HepG2 (cell line): Measurements from ENCODE around the gene MARF1. TPM values are rescaled to one million over a fixed set of nuclear protein-coding genes. Genes with fewer than 3 reads are reported as not detected.

Experiments
- ATAC-seq: fragments of 200-7000 bp; cut with Tn5 transposase; 3 replicates; pipeline ENCODE4 v1.9.1; 2020; ENCODE audit warnings: mild to moderate bottlenecking, moderate library complexity
- BruUV-seq: library from RNA; stranded (reverse); fragments of 400-500 nt; replicated peaks from 2 replicates; lab custom pipeline; 2021; lab: Mats Ljungman, UMichigan
- CTCF ChIA-PET: fragments of 300-600 bp; formaldehyde crosslinking; extraction: SDS; loops from one replicate; lab custom pipeline; 2021; ENCODE audit warnings: low total read pairs, inconsistent platforms, low intra/inter-chr PET ratio; lab: Yijun Ruan, JAX
- POLR2A ChIA-PET: fragments of 350-600 bp; sonication (Branson Sonifier 250); formaldehyde crosslinking; loops from one replicate; lab custom pipeline; 2020; ENCODE audit warnings: antibody characterized with exemption, inconsistent platforms; lab: Yijun Ruan, JAX
- DNase-seq: peaks from one replicate; pipeline ENCODE4 v3.0.0-alpha.2; 2015; ENCODE audit warnings: low spot score
- FAIRE-seq: peaks from 3 replicates; lab custom pipeline; 2011; peaks lifted over from hg19 to GRCh38; lab: Jason Lieb, UNC
- H2AFZ ChIP-seq: one replicate; pipeline ENCODE4 v1.6.1; 2011; ENCODE audit warnings: low read length, inconsistent platforms
- H3K27ac ChIP-seq: fragments of 300-600 bp; 3 replicates; pipeline ENCODE4 v1.8.0; 2011; ENCODE audit warnings: mixed run types, mild to moderate bottlenecking, mixed read lengths, low read length, inconsistent platforms; ENCODE audit not compliant: insufficient read depth; ENCODE audit errors: extremely low read length
- H3K27me3 ChIP-seq, 2 experiments: fragments of 200-600 bp in 1 of 2; 2 replicates in 1 of 2; 3 replicates in 1 of 2; pipeline versions ENCODE4 v1.6.0 to v1.8.0; 2011; ENCODE audit warnings: low read length in 2 of 2, mild to moderate bottlenecking in 2 of 2, moderate library complexity in 2 of 2, inconsistent platforms in 1 of 2; ENCODE audit not compliant: insufficient read depth in 2 of 2, control insufficient read depth in 1 of 2
- H3K36me3 ChIP-seq, 2 experiments: fragments of 200-600 bp in 1 of 2; replicated peaks in 1 of 2; 2 replicates in 1 of 2; 3 replicates in 1 of 2; pipeline versions ENCODE4 v1.5.1 to v1.8.0; 2011; ENCODE audit warnings: low read length in 2 of 2, inconsistent platforms in 1 of 2; ENCODE audit not compliant: insufficient read depth in 2 of 2, control insufficient read depth in 1 of 2
- H3K4me1 ChIP-seq: 2 replicates; pipeline ENCODE4 v1.5.1; 2012; ENCODE audit warnings: low read length, inconsistent platforms; ENCODE audit not compliant: insufficient read depth
- H3K4me2 ChIP-seq: 2 replicates; pipeline ENCODE4 v1.6.0; 2011; ENCODE audit warnings: low read depth, low read length, inconsistent platforms
- H3K4me3 ChIP-seq, 3 experiments: fragments of 200-600 bp in 1 of 3; sonication (generic), shearing (Covaris generic) in 1 of 3; replicated peaks in 1 of 3; 2 replicates each; pipeline ENCODE4 v1.5.1; 2011 to 2016; ENCODE audit warnings: low read length in 3 of 3, inconsistent platforms in 2 of 3, low read depth in 2 of 3, mild to moderate bottlenecking in 2 of 3, control low read depth in 1 of 3, mixed read lengths in 1 of 3; ENCODE audit not compliant: insufficient read depth in 1 of 3
- H3K79me2 ChIP-seq: one replicate; pipeline ENCODE4 v1.6.1; 2011; ENCODE audit warnings: low read length, inconsistent platforms; ENCODE audit not compliant: insufficient read depth
- H3K9ac ChIP-seq: 2 replicates; pipeline ENCODE4 v1.6.0; 2011; ENCODE audit warnings: mild to moderate bottlenecking, low read depth, low read length, inconsistent platforms; ENCODE audit not compliant: insufficient read depth
- H3K9me3 ChIP-seq: 2 replicates; pipeline ENCODE4 v1.5.1; 2012; ENCODE audit warnings: mild to moderate bottlenecking, low read length
- H4K20me1 ChIP-seq: 2 replicates; pipeline ENCODE4 v1.6.0; 2011; ENCODE audit warnings: inconsistent platforms, mild to moderate bottlenecking, low read length, moderate library complexity; ENCODE audit not compliant: insufficient read depth
- ATF1 ChIP-seq: IDR thresholded peaks from 2 replicates; pipeline ENCODE4 v1.6.1; 2016; ENCODE audit warnings: mild to moderate bottlenecking, control low read depth
- EHMT2 ChIP-seq: fragments of 200-600 bp; sonication (generic); IDR thresholded peaks from 2 replicates; pipeline ENCODE4 v1.7.0; 2017; ENCODE audit warnings: antibody characterized with exemption, low read depth, low read length, borderline replicate concordance
- ELF1 ChIP-seq: sonication (generic); formaldehyde crosslinking; IDR thresholded peaks from 2 replicates; pipeline ENCODE4 v1.4.0; 2020; ENCODE audit warnings: missing genetic modification reagents
- GPN1 ChIP-seq: sonication (generic); formaldehyde crosslinking; IDR thresholded peaks from 2 replicates; pipeline ENCODE4 v1.5.1; 2020; ENCODE audit warnings: missing genetic modification reagents, borderline replicate concordance
- GTF2F1 ChIP-seq: fragments of 150-350 bp; IDR thresholded peaks from 2 replicates; pipeline ENCODE4 v1.6.1; 2014; ENCODE audit warnings: low read length
- LCORL ChIP-seq, 2 experiments: fragments of 450-650 bp in 1 of 2; sonication (generic) in 1 of 2; formaldehyde crosslinking in 1 of 2; IDR thresholded peaks; 2 replicates each; pipeline versions ENCODE4 v1.5.0 to v1.6.1; 2017 to 2020; ENCODE audit warnings: antibody characterized with exemption in 1 of 2, missing genetic modification reagents in 1 of 2
- RARA ChIP-seq: IDR thresholded peaks from 2 replicates; pipeline ENCODE4 v1.6.1; 2016; ENCODE audit warnings: missing genetic modification reagents, missing compliant biosample characterization
- RFXANK ChIP-seq: IDR thresholded peaks from 2 replicates; pipeline ENCODE4 v1.6.1; 2016
- SMARCE1 ChIP-seq: fragments of 450-650 bp; IDR thresholded peaks from 2 replicates; pipeline ENCODE4 v1.6.1; 2017; ENCODE audit warnings: borderline replicate concordance
- YY1 ChIP-seq: IDR thresholded peaks from 2 replicates; pipeline ENCODE4 v1.6.1; 2011; ENCODE audit warnings: low read length, low read depth, moderate library complexity, mild to moderate bottlenecking; ENCODE audit not compliant: insufficient read depth, insufficient replicate concordance
- ZHX2 ChIP-seq, 2 experiments: sonication (generic) in 1 of 2; formaldehyde crosslinking in 1 of 2; IDR thresholded peaks; 2 replicates each; pipeline versions ENCODE4 v1.6.1 to v1.9.0; 2014 to 2022; ENCODE audit warnings: antibody characterized with exemption in 1 of 2, borderline replicate concordance in 1 of 2, inconsistent platforms in 1 of 2, low read depth in 1 of 2, missing genetic modification reagents in 1 of 2
- ZNF264 ChIP-seq: sonication (generic); formaldehyde crosslinking; IDR thresholded peaks from 2 replicates; pipeline ENCODE4 v1.4.0; 2020; ENCODE audit warnings: missing genetic modification reagents
- ZNF30 ChIP-seq: sonication (generic); formaldehyde crosslinking; IDR thresholded peaks from 2 replicates; pipeline ENCODE4 v1.5.0; 2020; ENCODE audit warnings: mild to moderate bottlenecking, missing genetic modification reagents
- ZNF644 ChIP-seq: IDR thresholded peaks from 2 replicates; pipeline ENCODE4 v1.6.1; 2016; ENCODE audit warnings: low read depth
- WGBS: methylation state at CpG from one replicate; pipeline ENCODE4 v1.1.6; 2017; ENCODE audit warnings: low lambda C conversion rate; 5-methylcytosine and 5-hydroxymethylcytosine counted together
- in situ Hi-C: cut with HindIII; loops from 2 replicates; pipeline ENCODE4 v1.10.0; 2017; ENCODE audit warnings: low pct_unique_long_range_greater_than_20kb; ENCODE audit not compliant: extremely low pct_ligation_motif_present
- intact Hi-C: fragments of 100-400 bp; cut with micrococcal nuclease; formaldehyde crosslinking; loops from one replicate; pipeline ENCODE4 v1.10.0; 2022; ENCODE audit not compliant: unreplicated experiment
- polyA plus RNA-seq, 8 experiments: library from polyadenylated mRNA; depleted of rRNA in 3 of 8; stranded (reverse) in 7 of 8; unstranded in 1 of 8; fragments of >200 nt; fragmentation: Illumina TruSeq in 4 of 8; extraction: Trizol in 4 of 8; gene quantifications; 2 replicates each; pipeline versions ENCODE4 v1.2.1 to v1.2.3, GENCODE V29; 2011 to 2016; ENCODE audit warnings: low read depth in 4 of 8, missing spikeins in 1 of 8, mixed read lengths in 1 of 8; ENCODE audit not compliant: insufficient read depth in 1 of 8
- total RNA-seq, 5 experiments: library from RNA; depleted of rRNA; stranded (reverse); fragments of >200 nt; fragmentation: Illumina TruSeq; extraction: Trizol; gene quantifications; 2 replicates each; pipeline ENCODE4 v1.2.3, GENCODE V29; 2016; ENCODE audit warnings: low read depth in 1 of 5
- TF ChIP-seq, protein P1 (sequence below): sonication (generic); formaldehyde crosslinking; IDR thresholded peaks from 2 replicates; pipeline ENCODE4 v1.5.0; 2020; ENCODE audit warnings: missing genetic modification reagents
- TF ChIP-seq, protein P2 (sequence below): IDR thresholded peaks from 2 replicates; pipeline ENCODE4 v1.6.1; 2018; ENCODE audit warnings: missing genetic modification reagents

MARF1 gene
- total and polyA plus RNA-seq, 2 of the 13 experiments (the other 11 are each of a cell fraction or from before 2014, with no cell fraction given) = 8.7 to 20.7 TPM

GRCh38 chr16:15576960-15577958 is 65.7 kb downstream of the MARF1 start:
- Histone ChIP-seq H3K9me3 (no peaks in the 10 kb centered on the region), H3K27me3 (no peaks in the 10 kb centered on the region), H3K4me1 (peaks cover 68% of the 10 kb centered on the region), H3K9ac (peak overlapping the region; percentile 62; the same call in 1 of the 2 replicates), H3K4me2 (peak overlapping the region; percentile 83), H4K20me1 (no peaks in the 10 kb centered on the region), H3K79me2 (no peaks in the 10 kb centered on the region), H2AFZ (no peak overlapping the region), H3K27ac (peak overlapping the region; percentile 74), H3K36me3 (no peaks in the 10 kb centered on the region), H3K4me3 (no peak overlapping the region)
- intact Hi-C loops (loop anchor here (5.0 kb wide), 1 partner anchor 65 kb away; the partner anchor contains the start of gene MARF1), in situ Hi-C loops (no loop called here)
- ATAC-seq = no peak
- 92% methylated on average over 20 of the region's 20 CpGs for WGBS
- POLR2A ChIA-PET = interaction anchor here (0.6 to 2.4 kb wide), 18 partner anchors 10 to 105 kb away, joined by 3 to 111 read pairs (median 12); partner anchors contain the start of gene MARF1
- no TSS peak for BruUV-seq
- CTCF ChIA-PET = no interaction called here
- FAIRE-seq = no peak
- peak; percentile 31 for DNase-seq
- TF ChIP-seq ZNF644 (CRISPR knock-in tag) (peak; percentile 75; the same call in 1 of the 2 replicates), ATF1 (CRISPR knock-in tag) (no peak), YY1 (peak; percentile 68), RFXANK (CRISPR knock-in tag) (no peak), ZNF30 (CRISPR knock-in tag) (no peak), ZHX2 (IDR thresholded peaks at IDR 0.05; ENCODE audit: low read depth) (peak; percentile 41; the same call in 1 of the 2 replicates), ZHX2 (CRISPR knock-in tag; IDR thresholded peaks at IDR 0.05; ENCODE audit: borderline replicate concordance) (no peak), ZNF264 (CRISPR knock-in tag) (no peak), SMARCE1 (no peak), GPN1 (no peak), GTF2F1 (no peak), EHMT2 (0 out of 2 replicates have a peak, but pooled peaks have one; percentile 15), RARA (CRISPR knock-in tag) (no peak), LCORL (IDR thresholded peaks at IDR 0.05) (no peak), LCORL (CRISPR knock-in tag; IDR thresholded peaks at IDR 0.05) (no peak), ELF1 (CRISPR knock-in tag) (no peak)
- TF ChIP-seq, protein P1, sequence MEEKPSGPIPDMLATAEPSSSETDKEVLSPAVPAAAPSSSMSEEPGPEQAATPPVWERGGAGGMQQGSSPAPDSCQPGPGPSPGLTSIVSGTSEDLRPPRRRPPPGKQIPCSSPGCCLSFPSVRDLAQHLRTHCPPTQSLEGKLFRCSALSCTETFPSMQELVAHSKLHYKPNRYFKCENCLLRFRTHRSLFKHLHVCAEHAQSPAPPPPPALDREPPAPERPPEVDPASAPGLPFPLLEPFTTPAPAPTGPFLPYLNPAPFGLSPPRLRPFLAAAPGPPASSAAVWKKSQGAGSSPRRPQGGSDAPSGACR = no peak
- TF ChIP-seq, protein P2, sequence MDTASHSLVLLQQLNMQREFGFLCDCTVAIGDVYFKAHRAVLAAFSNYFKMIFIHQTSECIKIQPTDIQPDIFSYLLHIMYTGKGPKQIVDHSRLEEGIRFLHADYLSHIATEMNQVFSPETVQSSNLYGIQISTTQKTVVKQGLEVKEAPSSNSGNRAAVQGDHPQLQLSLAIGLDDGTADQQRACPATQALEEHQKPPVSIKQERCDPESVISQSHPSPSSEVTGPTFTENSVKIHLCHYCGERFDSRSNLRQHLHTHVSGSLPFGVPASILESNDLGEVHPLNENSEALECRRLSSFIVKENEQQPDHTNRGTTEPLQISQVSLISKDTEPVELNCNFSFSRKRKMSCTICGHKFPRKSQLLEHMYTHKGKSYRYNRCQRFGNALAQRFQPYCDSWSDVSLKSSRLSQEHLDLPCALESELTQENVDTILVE = no peak
